ENCODE data around the gene NNMT.

The NNMT gene

GRCh38 chr11:114285599-114285998, 10.6 kb upstream of the NNMT start:
- DNase-seq: no peak

GRCh38 chr11:114286229-114286628, 10.0 kb upstream of the NNMT start:
- DNase-seq: no peak

GRCh38 chr11:114287154-114287553, 9.0 kb upstream of the NNMT start:
- DNase-seq: no peak

GRCh38 chr11:114288136-114288535, 8.1 kb upstream of the NNMT start:
- DNase-seq: no peak

GRCh38 chr11:114289779-114290178, 6.4 kb upstream of the NNMT start:
- DNase-seq: no peak

GRCh38 chr11:114290503-114291235, 5.5 kb upstream of the NNMT start:
- DNase-seq: no peak

GRCh38 chr11:114291381-114291780, 4.8 kb upstream of the NNMT start:
- DNase-seq: no peak

- DNase-seq: no peak
These were observed 4.1 kb upstream of the NNMT start for GRCh38 chr11:114291842-114292680.

GRCh38 chr11:114293201-114293711, 2.9 kb upstream of the NNMT start:
- no peak for DNase-seq

- peak in 1 of 2 experiments; percentile 21 for DNase-seq
These were observed 590 bp downstream of the NNMT start for GRCh38 chr11:114296605-114297372.

- DNase-seq: peak in 1 of 2 experiments; percentile 22
These were observed 1.9 kb downstream of the NNMT start for GRCh38 chr11:114297806-114298709.

- DNase-seq: no peak
These were observed 2.5 kb downstream of the NNMT start for GRCh38 chr11:114298710-114299109.

GRCh38 chr11:114301088-114301487, 4.9 kb downstream of the NNMT start:
- no peak for DNase-seq

GRCh38 chr11:114301927-114302326, 5.7 kb downstream of the NNMT start:
- DNase-seq: no peak

- DNase-seq: no peak
These were observed 6.5 kb downstream of the NNMT start for GRCh38 chr11:114302663-114303062.

GRCh38 chr11:114304065-114304464, 7.9 kb downstream of the NNMT start:
- no peak for DNase-seq

- no peak for DNase-seq
These were observed 8.8 kb downstream of the NNMT start for GRCh38 chr11:114304969-114305368.

- DNase-seq: no peak
These were observed 11.5 kb downstream of the NNMT start for GRCh38 chr11:114307524-114308203.

- no peak for DNase-seq
These were observed 12.5 kb downstream of the NNMT start for GRCh38 chr11:114308689-114309089.

GRCh38 chr11:114309517-114309916, 13.3 kb downstream of the NNMT start:
- DNase-seq: no peak

- no peak for DNase-seq
These were observed 13.9 kb downstream of the NNMT start for GRCh38 chr11:114310095-114310494.

GRCh38 chr11:114311946-114312345, 15.7 kb downstream of the NNMT start:
- DNase-seq: no peak
